Measurements from ENCODE around the gene INHBC.

DNA sequence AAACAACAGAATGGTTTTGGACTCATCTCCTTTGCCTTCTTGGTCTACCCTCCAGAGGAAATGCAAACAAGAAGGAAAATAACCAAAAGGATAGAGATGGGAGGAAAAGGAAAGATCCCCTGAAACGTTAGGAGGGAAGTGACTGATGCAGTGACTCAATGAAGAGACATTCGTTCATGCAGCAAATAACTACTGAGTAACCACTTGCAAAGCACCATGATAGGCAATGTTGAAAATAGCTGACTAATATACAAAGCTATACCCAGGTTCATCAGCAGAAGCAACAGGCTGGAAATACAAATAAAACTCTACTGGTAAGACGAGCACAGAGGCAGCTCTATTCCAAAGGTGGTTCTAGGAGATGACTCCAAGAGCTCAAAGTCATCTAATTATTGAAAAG, 45.6 kb upstream of the INHBC start:
- TF ChIP-seq, protein P1, sequence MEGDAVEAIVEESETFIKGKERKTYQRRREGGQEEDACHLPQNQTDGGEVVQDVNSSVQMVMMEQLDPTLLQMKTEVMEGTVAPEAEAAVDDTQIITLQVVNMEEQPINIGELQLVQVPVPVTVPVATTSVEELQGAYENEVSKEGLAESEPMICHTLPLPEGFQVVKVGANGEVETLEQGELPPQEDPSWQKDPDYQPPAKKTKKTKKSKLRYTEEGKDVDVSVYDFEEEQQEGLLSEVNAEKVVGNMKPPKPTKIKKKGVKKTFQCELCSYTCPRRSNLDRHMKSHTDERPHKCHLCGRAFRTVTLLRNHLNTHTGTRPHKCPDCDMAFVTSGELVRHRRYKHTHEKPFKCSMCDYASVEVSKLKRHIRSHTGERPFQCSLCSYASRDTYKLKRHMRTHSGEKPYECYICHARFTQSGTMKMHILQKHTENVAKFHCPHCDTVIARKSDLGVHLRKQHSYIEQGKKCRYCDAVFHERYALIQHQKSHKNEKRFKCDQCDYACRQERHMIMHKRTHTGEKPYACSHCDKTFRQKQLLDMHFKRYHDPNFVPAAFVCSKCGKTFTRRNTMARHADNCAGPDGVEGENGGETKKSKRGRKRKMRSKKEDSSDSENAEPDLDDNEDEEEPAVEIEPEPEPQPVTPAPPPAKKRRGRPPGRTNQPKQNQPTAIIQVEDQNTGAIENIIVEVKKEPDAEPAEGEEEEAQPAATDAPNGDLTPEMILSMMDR (IDR thresholded peaks at IDR 0.05), result no peak
- TF ChIP-seq EZH2 (IDR thresholded peaks at IDR 0.05; ENCODE audit: borderline replicate concordance, insufficient read depth, low read depth, low read length, poor library complexity, severe bottlenecking), result no peak

Measured in B cell (primary cell).